GM20000 (cell line): ENCODE data around the gene FSTL4.

Experiments used
- DNase-seq: peaks from one replicate; pipeline ENCODE4 v3.0.0; 2012; ENCODE audit warnings: low spot score
- TF ChIP-seq, protein P1 (sequence below): IDR thresholded peaks from 2 replicates; pipeline ENCODE4 v1.5.1; 2012; ENCODE audit warnings: mild to moderate bottlenecking, control low read depth; ENCODE audit errors: extremely low read depth, missing control alignments

FSTL4 gene

GRCh38 chr5:133267601-133268000 lies 344.7 kb downstream of the FSTL4 start:
- no peak for DNase-seq
- TF ChIP-seq, protein P1, sequence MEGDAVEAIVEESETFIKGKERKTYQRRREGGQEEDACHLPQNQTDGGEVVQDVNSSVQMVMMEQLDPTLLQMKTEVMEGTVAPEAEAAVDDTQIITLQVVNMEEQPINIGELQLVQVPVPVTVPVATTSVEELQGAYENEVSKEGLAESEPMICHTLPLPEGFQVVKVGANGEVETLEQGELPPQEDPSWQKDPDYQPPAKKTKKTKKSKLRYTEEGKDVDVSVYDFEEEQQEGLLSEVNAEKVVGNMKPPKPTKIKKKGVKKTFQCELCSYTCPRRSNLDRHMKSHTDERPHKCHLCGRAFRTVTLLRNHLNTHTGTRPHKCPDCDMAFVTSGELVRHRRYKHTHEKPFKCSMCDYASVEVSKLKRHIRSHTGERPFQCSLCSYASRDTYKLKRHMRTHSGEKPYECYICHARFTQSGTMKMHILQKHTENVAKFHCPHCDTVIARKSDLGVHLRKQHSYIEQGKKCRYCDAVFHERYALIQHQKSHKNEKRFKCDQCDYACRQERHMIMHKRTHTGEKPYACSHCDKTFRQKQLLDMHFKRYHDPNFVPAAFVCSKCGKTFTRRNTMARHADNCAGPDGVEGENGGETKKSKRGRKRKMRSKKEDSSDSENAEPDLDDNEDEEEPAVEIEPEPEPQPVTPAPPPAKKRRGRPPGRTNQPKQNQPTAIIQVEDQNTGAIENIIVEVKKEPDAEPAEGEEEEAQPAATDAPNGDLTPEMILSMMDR: no peak

DNA sequence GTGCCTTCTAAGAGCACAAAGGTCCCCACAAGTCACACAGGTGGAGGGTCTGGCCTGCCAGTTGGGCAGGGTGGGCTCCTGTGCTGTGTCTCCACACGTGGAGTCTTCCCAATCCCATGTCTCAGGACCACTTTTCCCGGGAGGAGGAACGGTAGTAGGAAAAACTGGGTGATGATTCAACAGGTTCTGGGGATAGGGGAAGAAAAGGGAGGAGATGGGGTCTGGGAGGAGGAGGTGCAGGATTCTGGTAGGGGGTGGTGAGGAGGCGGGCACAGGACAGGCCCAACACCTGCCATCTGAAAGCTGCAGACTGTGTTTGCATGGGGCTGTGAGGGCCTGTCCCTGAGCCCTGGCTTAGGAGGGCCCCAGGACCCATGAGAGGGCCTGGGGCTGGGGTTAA lies 345.4 kb downstream of the FSTL4 start:
- TF ChIP-seq, protein P1: no peak
- DNase-seq: no peak

GRCh38 chr5:133266527-133266878 lies 345.8 kb downstream of the FSTL4 start:
- TF ChIP-seq, protein P1: no peak
- DNase-seq: no peak

DNA sequence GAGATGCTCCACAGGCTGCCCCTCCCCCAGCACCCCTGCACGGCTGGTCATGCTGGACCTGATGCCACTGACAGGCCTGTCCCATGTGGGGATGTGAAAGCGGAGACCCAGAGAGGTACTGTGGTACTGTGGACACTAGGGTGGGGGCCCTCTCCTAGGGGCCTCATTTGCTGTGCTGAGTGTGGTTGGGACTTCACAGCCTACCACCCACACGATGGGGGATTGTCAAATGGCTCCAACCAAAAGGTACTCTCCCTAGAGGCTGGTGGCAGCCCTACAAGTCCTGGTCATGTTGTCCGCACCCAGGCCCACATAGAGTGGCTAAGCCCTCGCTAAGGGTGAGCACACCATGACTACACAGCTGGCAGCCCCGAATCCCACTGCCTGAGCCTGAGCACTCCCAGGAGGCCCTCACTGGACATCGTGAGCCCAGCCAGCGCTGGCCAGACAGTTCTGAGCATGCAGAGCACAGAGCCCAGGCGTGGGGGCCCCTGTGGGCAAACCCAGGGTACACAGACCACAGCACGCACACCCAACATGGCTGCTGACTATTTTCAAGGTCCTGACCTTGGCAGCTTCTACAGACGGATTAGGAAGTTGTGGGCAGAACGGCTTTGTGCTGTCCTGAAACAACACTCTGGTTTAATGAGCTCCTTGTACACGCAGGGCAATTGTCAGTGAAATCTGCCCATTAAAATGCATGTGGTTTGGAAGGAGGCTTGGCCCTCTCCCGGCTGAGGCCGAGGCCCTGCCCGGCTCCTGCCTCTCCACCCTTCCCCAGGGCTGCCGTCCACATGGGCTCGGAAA lies 346.4 kb downstream of the FSTL4 start:
- no peak for DNase-seq
- TF ChIP-seq, protein P1: no peak

DNA sequence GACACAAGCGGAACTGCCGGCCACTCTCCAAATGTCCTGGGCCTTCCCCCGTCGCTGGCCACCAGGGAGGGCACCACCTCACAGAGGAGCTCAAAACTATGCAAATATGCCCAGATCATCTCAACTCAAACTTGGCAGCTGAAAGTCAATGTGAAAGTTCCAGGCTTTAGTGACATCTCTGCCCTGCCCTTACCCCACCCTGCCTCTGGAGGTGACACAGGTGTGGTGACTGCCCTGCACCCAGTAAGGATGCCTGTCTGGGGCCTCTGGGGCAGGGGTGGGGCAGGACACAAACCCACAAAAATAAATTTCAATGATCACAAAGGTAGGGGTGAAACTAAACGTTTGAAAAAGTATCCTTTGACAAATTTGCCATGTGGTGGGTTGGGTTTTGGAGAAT lies 347.1 kb downstream of the FSTL4 start:
- TF ChIP-seq, protein P1: no peak
- no peak for DNase-seq

DNA sequence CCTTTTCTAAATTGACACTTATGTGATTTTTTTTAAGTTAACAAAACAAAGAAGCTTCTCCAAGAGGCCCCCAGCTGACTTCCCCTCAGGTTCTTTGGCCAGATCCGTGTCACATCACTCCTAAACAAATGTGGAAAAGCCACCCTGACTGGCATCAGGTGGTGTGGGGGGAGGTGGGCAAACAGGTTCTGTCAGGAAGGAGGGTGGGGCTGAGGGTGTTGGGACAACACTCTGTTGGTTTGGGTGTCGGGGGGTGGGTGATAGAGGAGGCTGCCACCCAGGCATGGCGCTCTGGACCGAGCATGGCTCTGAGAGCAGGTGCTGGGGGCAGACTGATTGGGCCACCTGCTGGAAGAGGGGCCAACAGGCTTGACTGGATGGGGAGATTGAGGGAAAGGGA lies 349.7 kb downstream of the FSTL4 start:
- TF ChIP-seq, protein P1: no peak
- DNase-seq: no peak

- no peak for DNase-seq
- TF ChIP-seq, protein P1: no peak
Measured at GRCh38 chr5:133261993-133262392, 350.3 kb downstream of the FSTL4 start.
